RPMI7951 (cell line): ENCODE data around the gene MAP4K4. TPM values are rescaled to one million over a fixed set of nuclear protein-coding genes. Genes with fewer than 3 reads are reported as not detected.
A peak's percentile ranks its signal among the peaks of the same experiment; 100 is the strongest.

Experiments used
- DNase-seq: peaks from one replicate; pipeline ENCODE4 v3.0.0-alpha.2; 2012; ENCODE audit warnings: low read depth
- total RNA-seq: library from RNA; depleted of rRNA; stranded (reverse); fragments of >200 nt; shearing (Covaris generic); gene quantifications from 2 replicates; pipeline ENCODE4 v1.2.3, GENCODE V29; 2014

MAP4K4 gene
- total RNA-seq, 1 experiment from 2014 or later: 77.5 TPM

DNA sequence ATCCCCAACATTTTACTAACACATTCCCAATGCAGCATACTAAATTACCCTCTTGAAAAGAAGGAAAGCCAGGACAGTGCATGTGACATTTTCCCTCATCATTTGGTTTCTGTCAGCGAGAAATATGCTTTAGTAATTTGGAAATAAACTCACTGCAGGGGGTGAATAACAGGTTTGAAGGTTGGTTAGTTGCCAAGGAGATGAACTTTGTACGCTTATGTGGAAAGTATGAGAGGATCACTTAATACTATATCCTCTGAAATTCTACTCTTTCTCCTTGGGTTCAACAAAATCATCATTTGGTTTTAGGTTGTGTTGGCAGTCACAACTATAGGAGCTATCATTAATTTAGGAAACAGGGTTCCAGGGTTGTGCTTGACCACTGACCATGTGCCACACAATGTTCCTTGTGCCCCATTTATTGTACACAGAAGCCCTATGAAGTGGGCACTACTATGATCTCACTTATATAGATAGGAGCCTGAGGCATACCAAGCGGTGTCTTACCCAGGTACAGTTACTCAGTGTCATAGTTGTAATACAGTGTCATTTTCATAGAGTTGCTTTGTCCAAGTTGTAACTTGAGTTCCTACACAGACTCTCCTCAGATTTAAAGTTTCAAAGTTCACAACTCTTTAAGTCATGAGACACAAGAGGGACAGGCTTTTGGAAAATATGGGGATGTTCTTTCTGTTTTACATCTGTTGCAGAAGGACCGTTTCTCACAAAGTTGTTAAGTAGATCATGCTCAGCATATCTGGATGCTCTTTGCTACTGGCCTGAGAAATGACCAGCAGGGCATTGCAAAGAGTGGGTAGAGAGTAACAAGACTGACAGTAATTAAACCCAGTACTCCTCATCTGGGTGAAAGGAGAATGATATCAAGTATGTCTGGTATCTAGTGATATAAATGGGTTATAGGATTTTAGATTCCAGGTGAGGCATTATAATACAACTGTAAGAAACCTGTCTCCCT, 91.8 kb downstream of the MAP4K4 start:
- DNase-seq: no peak

DNA sequence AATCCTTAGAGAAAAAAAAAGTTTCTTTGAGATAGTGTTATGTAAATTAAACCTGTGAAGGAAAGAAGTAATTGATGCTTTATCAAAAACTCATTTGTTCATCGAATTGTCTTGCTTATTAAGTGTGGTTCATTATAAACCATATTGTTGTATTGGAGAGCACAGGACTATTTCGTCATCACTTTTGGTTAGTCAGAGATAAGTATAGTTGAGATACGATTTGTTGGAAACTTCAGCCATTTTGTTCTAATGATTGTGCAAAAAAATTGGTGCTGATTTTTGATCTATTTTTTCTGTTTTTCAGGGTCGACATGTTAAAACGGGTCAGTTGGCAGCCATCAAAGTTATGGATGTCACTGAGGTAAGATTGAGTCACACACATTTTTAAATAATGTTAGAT, 92.9 kb downstream of the MAP4K4 start:
- DNase-seq: no peak

DNA sequence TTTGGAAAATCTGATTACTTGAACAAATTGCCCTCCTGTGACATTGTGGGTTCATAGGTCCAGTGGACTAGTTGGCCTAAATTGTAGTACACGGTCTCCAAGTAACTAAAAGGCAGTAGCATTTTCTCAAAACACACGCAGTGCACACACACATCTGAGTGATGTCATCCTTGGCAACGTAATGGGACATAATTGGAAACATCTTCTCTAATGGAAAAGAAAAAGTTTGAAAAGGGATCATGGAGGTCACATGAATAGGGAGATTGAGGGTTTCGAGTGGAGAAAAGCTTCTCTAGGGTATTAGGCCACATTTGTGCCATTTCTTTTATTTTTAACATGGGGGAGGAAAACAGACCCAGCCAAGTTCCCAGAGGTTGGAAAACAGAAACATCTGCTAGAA, 93.3 kb downstream of the MAP4K4 start:
- peak; percentile 80 for DNase-seq

DNA sequence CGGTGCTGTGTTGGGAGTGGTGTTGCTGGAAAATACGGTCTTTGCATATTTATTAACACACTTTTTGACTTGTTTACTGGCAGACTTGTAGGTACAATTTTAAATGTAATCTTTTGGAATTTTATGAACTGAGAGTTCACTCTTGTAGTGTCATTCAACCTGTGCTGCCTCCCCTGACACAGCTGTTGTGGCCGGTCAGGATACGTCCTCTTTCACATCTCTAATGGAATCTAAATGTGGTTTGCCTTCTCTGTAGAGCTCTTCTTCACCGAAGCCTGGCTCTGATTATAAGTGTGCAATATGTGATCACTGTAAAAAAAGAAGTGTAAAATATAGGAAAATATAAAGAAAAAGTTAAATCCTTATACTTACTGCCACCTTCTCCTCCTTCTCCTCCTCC, 94.7 kb downstream of the MAP4K4 start:
- no peak for DNase-seq

DNA sequence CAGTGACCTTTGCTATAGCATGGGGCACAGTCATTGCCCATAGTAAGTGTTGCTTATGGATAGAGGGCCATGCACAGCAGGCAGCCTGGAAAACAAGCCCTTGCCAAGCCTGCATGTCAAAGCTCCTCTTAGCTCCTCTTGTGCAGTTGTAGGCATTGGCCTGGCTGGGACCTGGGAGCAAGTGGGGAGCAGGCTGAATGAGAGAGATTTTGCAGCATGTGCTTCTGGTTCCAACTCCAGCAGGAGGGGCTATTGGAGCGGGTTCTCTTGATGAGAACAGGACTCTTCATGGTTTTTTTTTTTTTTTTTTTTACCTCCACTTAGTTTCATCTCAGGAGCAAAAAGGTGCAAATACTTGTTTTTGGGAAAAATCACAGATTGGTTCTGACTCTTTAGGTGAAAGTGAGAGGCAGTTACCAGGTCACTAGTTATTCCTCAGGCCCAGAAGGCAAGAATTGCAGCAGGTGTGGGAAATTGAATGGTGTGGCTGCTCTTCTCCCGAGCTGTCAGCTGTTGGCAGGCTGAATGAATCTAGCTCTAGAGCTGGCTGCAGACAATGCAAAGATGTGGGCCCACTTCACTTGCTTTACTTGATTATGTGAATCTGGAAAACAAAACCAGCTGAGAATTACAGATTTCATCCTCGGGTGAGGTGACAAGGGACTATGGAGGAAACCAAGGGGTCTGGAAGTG, 95.9 kb downstream of the MAP4K4 start:
- DNase-seq: no peak

DNA sequence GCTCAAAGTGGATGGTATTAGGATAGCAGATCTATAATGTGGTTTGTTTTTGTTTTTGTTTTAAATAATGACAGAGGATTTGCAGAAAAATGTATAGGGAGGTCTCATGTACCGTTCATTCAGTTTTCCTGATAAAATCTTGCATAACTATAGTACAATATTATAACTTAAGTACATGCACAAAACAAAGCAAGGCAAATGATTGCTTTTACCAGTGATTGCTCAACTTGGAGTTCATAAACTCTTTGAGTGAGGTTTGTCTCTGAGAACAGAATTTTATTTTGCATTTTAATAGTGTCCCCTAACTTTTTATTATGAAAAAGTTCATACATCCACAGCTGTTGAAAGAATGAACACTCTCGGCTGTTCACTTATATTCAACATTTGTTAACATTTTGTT, 96.6 kb downstream of the MAP4K4 start:
- DNase-seq: no peak

DNA sequence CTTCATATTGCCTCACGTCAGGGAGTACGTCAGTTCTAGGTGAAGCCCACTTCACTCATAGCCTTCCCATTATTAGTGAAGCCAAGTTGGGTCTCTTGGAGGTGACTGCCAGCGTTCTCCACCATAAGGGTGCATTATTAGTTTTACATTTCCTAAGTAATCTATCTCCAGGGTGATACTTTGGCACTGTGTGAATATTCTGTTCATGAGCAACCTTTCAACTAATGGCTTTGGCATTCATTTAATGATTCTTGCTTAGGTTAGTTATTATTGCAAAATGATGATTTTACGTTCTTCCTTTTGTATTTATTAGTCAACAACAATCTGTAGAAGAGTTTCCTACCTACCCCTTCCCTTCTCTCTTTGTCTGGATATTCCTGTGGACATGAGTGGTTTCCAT, 97.5 kb downstream of the MAP4K4 start:
- no peak for DNase-seq

DNA sequence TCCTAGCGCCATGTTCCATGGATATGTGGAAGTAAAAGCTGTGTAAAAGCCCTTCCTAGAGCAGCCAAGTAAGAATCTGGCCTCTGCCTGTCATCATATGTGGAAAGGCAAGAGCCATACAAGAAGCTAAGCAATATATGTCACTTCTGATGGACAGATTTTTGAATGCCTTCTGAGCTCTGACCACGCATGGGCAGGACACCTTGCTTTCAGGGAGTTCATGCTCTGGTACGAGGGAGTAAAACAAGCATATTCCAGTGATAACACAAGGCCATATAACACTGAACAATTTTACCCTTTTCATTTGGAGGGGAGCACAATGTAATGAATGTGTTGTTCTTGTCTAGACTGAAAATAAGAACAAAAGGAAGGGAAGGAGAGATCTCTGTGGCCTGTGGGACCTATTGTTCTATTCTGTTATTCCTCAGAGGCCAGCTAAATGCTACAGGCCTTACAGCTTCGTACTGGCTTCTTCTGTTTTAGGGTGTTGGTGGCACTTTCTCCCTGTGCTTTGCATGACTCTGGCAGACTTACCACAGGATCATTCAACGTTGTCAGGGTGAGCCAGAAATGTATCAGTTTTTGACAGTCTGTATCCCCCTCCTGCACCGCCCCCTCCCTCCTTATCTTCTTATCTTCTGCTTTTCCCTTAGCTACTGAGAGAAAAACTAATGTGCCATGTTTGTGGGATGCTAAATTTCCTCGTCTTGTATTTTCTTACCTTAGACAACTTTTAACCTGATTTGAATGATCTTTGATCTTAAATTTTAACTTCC, 99.5 kb downstream of the MAP4K4 start:
- no peak for DNase-seq

DNA sequence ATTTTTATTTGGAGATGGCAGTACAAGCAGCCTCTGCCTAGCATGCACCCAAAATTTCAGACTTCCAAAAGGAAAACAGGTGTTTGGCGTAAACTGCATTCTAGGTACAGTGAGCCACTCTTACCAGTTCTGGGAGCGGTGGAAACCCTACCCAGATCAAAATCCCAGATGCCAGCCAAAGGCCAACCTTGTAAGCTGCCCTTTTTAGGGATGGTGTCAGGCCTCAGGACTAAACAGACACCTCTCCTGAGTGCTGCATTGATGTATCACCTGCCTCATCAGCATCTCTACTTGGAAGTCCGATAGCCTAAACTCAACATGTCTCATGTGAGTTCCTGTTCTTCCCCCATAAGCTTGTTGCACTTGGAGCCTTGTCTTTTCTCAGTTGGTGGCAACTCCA, 104.0 kb downstream of the MAP4K4 start:
- no peak for DNase-seq

DNA sequence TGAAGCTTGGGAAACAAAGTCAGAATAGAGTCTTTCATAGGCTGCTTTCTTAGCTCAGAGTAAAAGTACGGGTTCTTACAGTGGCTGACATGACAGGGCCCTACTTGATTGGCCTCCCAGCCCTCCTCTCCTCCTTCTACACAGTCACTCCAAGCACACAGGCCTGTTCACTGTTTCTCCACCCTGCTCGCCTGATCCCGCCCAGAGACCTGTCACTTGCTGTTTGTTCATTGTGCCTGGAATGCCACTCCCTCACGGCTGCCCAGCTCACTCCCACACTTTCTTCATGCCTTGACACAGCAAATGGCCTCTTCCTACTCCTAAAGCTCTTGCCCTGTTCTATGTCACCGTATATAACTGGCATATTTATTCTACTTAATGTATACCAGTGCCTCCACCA, 104.8 kb downstream of the MAP4K4 start:
- peak; percentile 30 for DNase-seq

DNA sequence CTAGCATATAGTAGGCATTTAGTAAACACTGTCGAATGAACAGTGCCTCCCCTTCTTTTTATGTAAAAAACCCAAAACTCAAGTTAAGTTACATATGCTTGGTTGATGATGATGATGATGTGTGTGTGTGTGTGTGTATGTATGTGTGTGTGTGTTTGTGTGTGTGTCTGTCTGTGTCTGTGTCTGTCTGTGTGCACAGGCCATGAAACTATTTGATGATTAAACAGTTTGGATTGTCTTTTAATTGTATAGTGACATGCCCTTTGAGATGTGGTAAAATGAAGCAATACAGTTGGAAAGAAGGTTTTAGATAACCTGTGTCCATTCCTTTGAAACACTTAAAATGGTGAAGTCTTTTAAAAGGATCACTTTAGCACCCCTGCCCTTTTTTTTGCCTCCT, 105.6 kb downstream of the MAP4K4 start:
- DNase-seq: peak; percentile 70

DNA sequence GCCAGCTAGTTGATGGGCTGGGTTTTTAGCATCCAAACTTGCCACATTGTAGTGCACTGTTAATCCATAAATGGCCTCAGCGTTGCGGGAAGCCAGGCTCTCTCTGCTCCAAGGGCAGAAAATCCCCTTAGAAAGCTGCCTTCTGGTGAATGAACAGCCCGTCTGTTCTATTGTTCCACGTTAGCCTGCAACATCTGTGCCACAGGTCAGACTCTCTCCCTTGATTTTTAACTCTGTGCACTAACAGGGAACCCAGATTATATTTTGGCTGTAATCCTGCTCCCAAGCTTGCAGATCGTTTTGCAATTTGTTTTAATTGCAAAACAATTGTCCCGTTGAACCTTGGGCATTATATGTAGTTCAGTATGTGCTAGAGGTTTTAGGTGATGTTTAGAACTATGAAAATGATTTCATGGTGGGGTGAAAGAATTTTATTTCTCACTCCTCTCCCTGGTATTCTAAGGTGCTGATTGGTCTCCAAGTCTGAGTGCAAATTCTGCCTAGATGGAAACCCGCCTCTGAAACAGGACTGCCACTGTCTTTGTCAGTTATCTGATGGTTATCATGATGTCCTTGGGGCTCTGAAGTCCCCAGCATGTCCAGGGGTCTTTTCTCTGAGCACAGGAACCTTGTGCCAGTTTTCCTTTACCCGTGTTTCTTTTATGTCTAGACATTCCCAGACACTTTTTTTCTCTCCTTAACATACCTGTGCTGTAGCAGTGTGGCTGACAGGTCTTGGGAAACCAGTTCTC, 106.6 kb downstream of the MAP4K4 start:
- no peak for DNase-seq

DNA sequence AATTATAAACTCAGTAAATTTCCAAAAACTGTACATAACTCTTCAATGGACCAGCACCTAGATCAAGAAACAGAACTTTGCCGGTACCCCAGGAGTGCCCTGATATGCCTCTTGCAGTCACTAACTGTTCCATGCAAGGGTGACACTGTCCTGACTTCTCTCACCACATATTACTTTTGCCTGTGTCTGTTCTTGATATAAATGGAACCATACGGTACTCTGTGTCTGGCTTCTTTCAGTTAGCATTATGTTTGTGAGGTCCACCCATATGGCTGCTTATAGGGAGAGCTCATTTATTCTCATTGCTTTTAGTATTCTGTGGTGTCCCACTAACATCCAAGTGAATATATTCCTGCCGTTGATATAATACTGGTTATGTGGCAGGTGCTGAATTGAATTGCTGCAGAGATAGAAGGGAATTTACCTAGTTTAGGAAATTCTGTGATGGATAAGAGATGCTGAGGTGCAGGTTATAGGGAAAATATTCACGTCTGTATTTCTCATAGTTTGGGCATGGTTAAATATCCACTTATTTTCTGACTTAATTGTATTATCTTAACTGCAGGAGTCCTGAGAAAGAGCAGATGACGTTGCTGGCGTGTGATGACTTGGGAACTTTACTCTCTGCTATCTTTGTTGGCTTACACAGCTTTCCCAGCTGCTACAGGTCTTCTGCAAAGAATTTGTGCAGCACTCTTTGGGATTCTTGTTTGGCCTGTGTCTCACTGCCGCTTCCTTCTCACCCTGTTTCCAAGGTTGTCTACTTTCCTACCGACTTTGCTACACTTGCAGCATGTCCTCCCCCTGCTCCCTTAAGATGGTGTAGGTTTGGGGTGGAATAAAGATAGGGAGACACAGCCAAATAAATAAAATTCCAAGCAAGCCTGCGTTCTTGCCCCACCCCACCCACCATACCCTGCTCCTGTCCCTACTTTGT, 107.9 kb downstream of the MAP4K4 start:
- peak; percentile 61 for DNase-seq

DNA sequence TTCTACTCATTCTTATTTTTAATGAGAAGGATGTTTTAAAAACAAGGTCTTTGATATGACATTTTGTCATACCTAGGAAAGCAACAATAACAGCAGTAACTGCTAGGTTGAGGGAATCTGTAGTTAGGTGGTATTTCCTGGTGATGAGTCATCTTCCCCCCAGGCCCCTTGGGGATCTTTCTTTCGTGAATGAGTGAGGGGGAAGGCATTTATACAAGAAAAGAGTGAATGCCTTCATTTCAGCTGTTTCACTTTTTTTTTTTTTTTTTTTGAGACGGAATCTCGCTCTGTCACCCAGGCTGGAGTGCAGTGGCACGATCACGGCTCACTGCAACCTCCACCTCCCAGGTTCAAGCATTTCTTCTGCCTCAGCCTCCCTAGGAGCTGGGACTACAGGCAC, 108.6 kb downstream of the MAP4K4 start:
- peak; percentile 93 for DNase-seq

DNA sequence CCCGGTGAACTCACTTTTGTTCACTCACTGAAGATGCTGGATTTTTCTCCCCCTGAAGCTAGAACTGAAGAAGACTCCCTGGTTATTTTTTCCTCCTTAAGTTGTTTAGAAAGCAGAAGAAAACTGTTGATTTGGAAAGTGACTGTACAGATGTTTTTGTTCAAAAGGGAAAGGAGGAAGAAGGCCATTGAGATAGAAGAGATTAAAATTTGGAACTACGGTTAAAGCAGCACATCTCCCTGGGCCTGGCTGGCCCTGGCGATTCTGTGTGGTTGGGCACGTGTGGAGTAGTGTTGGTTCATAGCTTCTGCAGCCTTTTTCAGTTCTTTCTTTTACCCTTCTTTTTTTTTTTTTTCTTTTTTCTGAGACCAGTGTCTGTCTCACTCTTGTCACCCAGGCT, 109.2 kb downstream of the MAP4K4 start:
- peak; percentile 53 for DNase-seq

DNA sequence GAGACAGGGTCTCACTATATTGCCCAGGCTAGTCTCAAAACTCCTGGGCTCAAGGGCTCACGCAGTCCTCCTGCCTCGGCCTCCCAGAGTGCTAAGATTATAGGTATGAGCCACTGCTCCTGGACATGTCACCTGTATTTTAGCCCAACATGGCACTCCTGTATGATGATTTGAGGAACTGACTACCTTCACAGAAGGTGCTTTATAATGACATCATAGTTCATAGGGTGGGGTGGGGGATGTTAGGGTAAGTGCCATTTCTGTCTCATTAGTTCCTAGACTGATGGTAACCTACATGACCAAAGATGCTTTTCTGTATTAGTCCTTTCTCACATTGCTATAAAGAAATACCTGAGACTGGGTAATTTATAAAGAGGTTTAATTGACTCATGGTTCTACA, 109.7 kb downstream of the MAP4K4 start:
- DNase-seq: no peak

DNA sequence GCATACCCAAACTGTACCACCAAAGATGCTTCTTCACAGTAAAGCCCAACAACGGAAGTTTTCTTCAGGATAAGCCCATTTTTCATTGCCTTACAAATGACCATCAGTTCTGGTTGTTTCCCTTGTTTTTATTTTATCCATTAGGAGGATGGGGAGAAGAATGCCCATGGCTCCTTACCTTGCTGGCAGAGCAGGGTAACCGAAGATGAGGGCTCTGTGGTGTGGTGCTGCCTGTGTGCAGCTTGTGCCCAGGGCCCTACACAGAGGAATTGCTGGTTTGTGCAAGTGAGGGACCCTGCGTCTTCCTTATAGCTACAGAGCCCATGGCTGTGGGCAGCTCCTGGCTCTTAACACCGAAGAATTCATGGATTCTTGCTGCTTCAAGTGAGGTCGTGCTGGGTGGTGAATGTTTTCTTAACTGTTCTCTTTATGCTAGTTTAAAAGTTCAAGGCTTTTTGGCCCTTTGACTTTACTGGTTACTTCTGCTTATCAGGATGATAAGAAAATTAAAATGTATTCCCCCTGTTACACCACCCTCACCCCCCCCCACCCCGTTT, 110.6 kb downstream of the MAP4K4 start:
- no peak for DNase-seq

DNA sequence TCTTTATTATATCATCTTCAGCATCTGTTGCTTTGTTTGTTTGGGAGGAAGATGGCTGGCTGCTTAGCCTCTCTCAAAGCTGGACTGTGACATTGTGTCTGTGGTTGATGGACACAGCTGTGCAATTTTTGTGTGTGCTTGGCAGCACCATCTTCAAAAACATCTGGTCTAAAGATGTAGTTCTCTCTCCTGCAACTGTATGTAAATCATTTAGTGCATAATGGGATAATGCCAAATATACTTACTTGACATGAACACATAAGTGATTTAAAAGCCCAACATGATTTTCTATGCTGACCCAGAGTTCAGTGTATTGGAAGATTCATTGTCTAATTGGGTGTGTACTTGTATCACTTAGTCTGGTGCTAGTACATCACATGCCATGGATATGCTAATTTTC, 112.2 kb downstream of the MAP4K4 start:
- DNase-seq: peak; percentile 85

DNA sequence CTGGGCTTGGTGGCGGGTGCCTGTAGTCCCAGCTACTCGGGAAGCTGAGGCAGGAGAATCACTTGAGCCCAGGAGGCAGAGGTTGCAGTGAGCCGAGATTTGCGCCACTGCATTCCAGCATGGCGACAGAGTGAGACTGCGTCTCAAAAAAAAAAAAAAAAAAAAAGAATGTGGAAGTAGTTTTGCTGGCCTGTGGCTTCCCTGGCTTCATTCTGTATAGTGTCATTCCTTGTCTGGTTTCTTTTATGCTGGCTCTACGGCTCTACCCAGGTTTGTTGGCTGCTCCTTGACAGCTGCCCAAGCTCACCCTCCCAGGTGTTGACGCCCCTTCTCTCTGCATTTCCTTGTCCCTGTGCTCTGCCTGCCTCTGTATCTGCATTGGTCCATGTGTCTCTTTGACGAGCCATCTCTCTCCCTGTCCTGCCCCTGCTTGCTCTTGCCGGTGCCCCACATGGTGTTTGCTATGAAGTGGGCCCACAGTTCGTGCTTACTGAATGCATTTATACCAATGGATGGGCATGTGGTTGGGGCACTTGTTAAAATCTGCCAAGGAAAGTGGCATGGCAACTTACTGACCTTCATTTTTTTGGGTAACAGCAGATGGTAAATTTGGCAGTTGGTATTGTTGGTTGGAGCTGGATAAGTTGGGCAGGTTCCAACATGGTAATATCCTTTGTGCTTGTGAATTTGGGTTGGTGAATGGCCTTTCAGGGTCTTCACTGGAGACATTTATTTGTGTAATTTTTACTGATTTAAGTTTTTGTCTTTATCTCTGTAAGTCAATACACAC, 113.9 kb downstream of the MAP4K4 start:
- no peak for DNase-seq
